HAP-1 (cell line): ENCODE measurements around the gene FBXL3.
"Not testable (repeated sequence)": the region's sequence is repeated elsewhere in the genome, so short reads cannot be mapped to it uniquely, and the experiment has no call there.

Experiments
- DNase-seq, 2 experiments: peaks; one replicate each; pipeline ENCODE4 v3.0.0-alpha.2; 2016 to 2020; ENCODE audit warnings: low spot score in 2 of 2
- H3K27me3 ChIP-seq: fragments of 250-450 bp; sonication (Bioruptor Pico); 2 replicates; pipeline ENCODE4 v1.5.1; 2020; ENCODE audit warnings: low read depth, mild to moderate bottlenecking, moderate library complexity
- H3K36me3 ChIP-seq: fragments of 250-450 bp; sonication (Bioruptor Pico); replicated peaks from 2 replicates; pipeline ENCODE4 v1.5.1; 2020; ENCODE audit warnings: mild to moderate bottlenecking
- H3K4me1 ChIP-seq: fragments of 250-450 bp; sonication (Bioruptor Pico); 2 replicates; pipeline ENCODE4 v1.5.1; 2020; ENCODE audit warnings: mild to moderate bottlenecking
- H3K4me3 ChIP-seq: fragments of 250-450 bp; sonication (Bioruptor Pico); 2 replicates; pipeline ENCODE4 v1.5.1; 2020; ENCODE audit warnings: mild to moderate bottlenecking, moderate library complexity
- H3K9me3 ChIP-seq: fragments of 250-450 bp; sonication (Bioruptor Pico); 2 replicates; pipeline ENCODE4 v1.5.1; 2020; ENCODE audit warnings: mild to moderate bottlenecking, moderate library complexity
- in situ Hi-C: fragments of 300-500 bp; cut with MboI; formaldehyde crosslinking; loops from 3 replicates; pipeline ENCODE4 v1.14.3; 2020; ENCODE audit warnings: low sequenced_read_pairs, inconsistent platforms, mixed read lengths

FBXL3 gene

GRCh38 chr13:77013853-77014542, 13.0 kb downstream of the FBXL3 start:
- Histone ChIP-seq H3K36me3 (peaks cover 92% of the 10 kb centered on the region), H3K9me3 (no peaks in the 10 kb centered on the region), H3K27me3 (no peaks in the 10 kb centered on the region; the same call in 1 of the 2 replicates), H3K4me1 (no peaks in the 10 kb centered on the region), H3K4me3 (no peak overlapping the region)
- in situ Hi-C loops: no loop called here
- DNase-seq: no peak

DNA sequence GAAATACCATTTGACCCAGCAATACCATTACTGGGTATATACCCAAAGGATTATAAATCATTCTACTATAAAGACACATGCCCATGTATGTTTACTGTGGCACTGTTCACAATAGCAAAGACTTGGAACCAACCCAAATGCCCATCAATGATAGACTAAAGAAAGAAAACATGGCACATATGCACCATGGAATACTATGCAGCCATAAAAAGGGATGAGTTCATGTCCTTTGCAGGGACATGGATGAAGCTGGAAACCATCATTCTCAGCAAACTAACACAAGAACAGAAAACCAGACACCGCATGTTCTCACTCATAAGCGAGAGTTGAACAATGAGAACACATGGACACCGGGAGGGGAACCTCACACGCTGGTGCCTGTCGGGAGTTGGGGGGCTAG, 17.2 kb downstream of the FBXL3 start:
- H3K4me1 ChIP-seq, H3K27me3 ChIP-seq, in situ Hi-C loops: not testable (repeated sequence)

GRCh38 chr13:77009011-77009410, 17.9 kb downstream of the FBXL3 start:
- DNase-seq: no peak
- peaks cover 75% of the 10 kb centered on the region for H3K36me3 ChIP-seq
- H3K9me3 ChIP-seq: no peaks in the 10 kb centered on the region
- no peaks in the 10 kb centered on the region for H3K27me3 ChIP-seq
- no peak overlapping the region for H3K4me3 ChIP-seq
- peaks cover 5% of the 10 kb centered on the region for H3K4me1 ChIP-seq
- in situ Hi-C loops: no loop called here

More for the DNA sequence above, 17.2 kb downstream of the FBXL3 start:
- H3K9me3 ChIP-seq, DNase-seq, H3K4me3 ChIP-seq: not testable (repeated sequence)
- H3K36me3 ChIP-seq: peaks cover 76% of the 10 kb centered on the region

DNA sequence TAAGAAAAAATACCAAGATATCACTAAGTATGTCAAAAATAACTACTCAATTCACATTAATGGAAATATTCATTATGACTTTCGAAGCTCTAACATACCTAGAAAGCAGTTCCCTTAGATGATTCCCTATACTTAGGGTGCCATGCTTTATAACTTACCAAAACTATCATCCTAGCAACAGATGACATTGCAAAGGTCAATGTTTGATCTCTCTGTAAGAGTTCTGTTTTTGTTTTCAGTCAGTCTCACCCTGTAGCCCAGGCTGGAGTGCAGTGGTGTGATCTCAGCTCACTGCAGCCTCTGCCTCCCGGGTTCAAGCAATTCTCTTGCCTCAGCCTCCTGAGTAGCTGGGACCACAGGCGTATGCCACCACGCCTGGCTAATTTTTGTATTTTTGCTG, 18.6 kb downstream of the FBXL3 start:
- H3K9me3 ChIP-seq, H3K4me1 ChIP-seq, in situ Hi-C loops, DNase-seq, H3K4me3 ChIP-seq, H3K27me3 ChIP-seq: not testable (repeated sequence)
- H3K36me3 ChIP-seq: peaks cover 69% of the 10 kb centered on the region

GRCh38 chr13:77002590-77003190, 24.3 kb downstream of the FBXL3 start:
- Histone ChIP-seq H3K36me3 (peaks cover 50% of the 10 kb centered on the region), H3K27me3 (no peaks in the 10 kb centered on the region), H3K9me3 (no peaks in the 10 kb centered on the region), H3K4me1 (peaks cover 5% of the 10 kb centered on the region), H3K4me3 (no peak overlapping the region)
- in situ Hi-C loops: no loop called here
- no peak for DNase-seq

DNA sequence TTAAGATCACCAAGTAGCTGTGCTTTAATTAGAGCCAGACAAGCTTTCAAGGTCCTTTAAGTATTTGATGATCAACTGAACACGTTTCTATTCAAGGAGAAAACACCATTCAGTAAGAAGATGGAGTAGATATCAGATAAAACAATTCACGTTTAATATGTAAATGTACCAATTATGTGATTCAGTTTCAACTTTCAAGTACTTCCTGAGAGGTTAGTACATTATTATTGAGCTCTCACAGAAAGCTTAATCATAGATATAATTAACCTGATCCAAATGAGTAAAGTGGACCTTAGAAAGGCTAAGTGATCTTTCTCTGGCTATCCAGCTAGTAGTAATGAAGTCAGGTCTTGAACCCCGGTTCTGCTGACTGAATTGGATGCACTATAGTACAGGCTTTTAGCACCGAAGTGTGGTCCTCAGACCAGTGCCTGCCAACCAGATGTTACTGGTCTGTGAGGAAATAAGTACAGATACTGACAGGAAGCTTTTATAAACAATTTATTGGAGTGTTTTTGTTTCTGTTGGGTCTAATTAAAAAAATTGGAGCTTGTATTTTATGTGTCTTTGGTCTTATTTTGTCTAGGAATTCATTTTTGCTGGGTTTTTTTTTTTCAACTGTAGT, 24.9 kb downstream of the FBXL3 start:
- Histone ChIP-seq H3K4me3 (no peak overlapping the region), H3K4me1 (peaks cover 5% of the 10 kb centered on the region), H3K9me3 (no peaks in the 10 kb centered on the region), H3K36me3 (peaks cover 44% of the 10 kb centered on the region), H3K27me3 (no peaks in the 10 kb centered on the region)
- in situ Hi-C loops: no loop called here
- DNase-seq: no peak

DNA sequence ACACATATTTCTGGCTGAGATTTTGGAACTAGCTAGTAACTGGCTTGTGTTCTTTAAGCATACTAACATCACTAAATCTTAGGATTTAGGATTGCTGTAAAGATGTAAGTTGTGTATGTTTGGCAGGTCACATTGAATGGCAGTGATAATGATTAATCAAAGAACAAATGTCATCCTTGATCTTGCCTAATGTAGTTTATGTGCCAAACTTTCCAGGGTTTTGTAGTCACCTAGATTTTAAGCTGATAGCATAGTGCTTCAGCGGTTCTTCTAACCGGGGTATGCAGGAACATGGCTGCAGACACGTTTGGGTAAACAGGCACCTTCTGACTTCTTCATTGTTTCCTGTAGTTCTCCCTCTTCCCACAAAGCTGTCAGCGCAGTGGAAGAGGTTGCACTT, 25.4 kb downstream of the FBXL3 start:
- H3K27me3 ChIP-seq: no peaks in the 10 kb centered on the region
- no peak overlapping the region for H3K4me3 ChIP-seq
- H3K4me1 ChIP-seq: peaks cover 3% of the 10 kb centered on the region
- DNase-seq: no peak
- in situ Hi-C loops: no loop called here
- no peaks in the 10 kb centered on the region for H3K9me3 ChIP-seq
- peaks cover 43% of the 10 kb centered on the region for H3K36me3 ChIP-seq

- Histone ChIP-seq H3K9me3 (no peaks in the 10 kb centered on the region), H3K27me3 (no peaks in the 10 kb centered on the region), H3K36me3 (peaks cover 44% of the 10 kb centered on the region), H3K4me3 (no peak overlapping the region), H3K4me1 (no peaks in the 10 kb centered on the region)
- in situ Hi-C loops: no loop called here
- no peak for DNase-seq
Observed at GRCh38 chr13:77000475-77000874, 26.5 kb downstream of the FBXL3 start.

DNA sequence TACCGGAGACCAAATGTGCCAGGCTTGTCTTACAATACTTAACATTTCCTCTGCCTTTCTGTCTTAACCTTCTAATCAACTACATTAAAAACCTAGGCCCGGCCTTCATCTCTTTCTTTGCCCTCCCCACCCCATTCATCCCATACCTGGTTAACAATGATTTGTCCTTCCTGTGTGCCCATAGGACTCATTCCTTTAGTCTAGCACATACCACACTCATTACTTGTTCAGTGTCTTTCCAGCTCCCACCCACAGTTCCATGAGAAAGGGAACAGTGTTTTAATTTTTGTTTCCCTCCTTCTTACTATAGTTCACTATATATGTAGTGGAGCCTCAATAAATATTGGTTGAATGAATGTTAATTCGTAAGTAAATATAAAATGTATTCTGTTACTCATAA, 32.7 kb downstream of the FBXL3 start:
- in situ Hi-C loops: no loop called here
- Histone ChIP-seq H3K4me3 (no peak overlapping the region), H3K4me1 (peaks cover 13% of the 10 kb centered on the region), H3K27me3 (no peaks in the 10 kb centered on the region), H3K9me3 (no peaks in the 10 kb centered on the region), H3K36me3 (peaks cover 17% of the 10 kb centered on the region)
- DNase-seq: no peak

GRCh38 chr13:76993473-76993872, 33.5 kb downstream of the FBXL3 start:
- Histone ChIP-seq H3K27me3 (no peaks in the 10 kb centered on the region), H3K4me1 (peaks cover 13% of the 10 kb centered on the region), H3K4me3 (peak overlapping the region; percentile 71), H3K9me3 (no peaks in the 10 kb centered on the region), H3K36me3 (peaks cover 10% of the 10 kb centered on the region)
- DNase-seq: no peak
- in situ Hi-C loops: no loop called here

DNA sequence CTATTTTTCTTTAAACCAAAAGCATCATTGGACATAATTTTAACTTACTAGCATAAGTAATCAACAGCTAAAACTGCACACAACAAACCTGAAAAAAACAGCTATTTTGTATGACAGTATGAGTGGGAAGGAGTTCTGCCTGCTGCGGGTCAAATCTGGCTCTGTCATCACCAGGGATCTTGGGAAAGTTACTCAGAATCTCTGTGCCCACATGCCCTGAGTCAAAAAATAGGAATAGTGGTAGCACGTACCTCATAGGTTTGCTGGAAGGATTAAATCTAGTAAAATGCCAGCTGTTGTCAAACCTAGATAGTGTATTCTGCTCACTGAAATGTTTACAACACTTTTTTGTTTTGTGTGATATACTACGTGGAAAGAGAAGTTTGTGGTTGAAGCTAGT, 33.9 kb downstream of the FBXL3 start:
- Histone ChIP-seq H3K36me3 (peaks cover 10% of the 10 kb centered on the region), H3K4me1 (peaks cover 13% of the 10 kb centered on the region), H3K27me3 (no peaks in the 10 kb centered on the region), H3K9me3 (no peaks in the 10 kb centered on the region), H3K4me3 (peak overlapping the region; percentile 71)
- no peak for DNase-seq
- in situ Hi-C loops: no loop called here

GRCh38 chr13:76992548-76993001, 34.4 kb downstream of the FBXL3 start:
- Histone ChIP-seq H3K4me1 (peaks cover 13% of the 10 kb centered on the region), H3K27me3 (0 out of 2 replicates have a peak, but pooled peaks cover 1% of the 10 kb centered on the region), H3K4me3 (peak overlapping the region; percentile 71), H3K9me3 (no peaks in the 10 kb centered on the region), H3K36me3 (peaks cover 10% of the 10 kb centered on the region)
- peak; percentile 14 to 35 for DNase-seq
- in situ Hi-C loops: no loop called here

- H3K9me3 ChIP-seq: no peaks in the 10 kb centered on the region
- H3K36me3 ChIP-seq: peaks cover 10% of the 10 kb centered on the region
- peak; percentile 85 to 93 for DNase-seq
- H3K27me3 ChIP-seq: 0 out of 2 replicates have a peak, but pooled peaks cover 5% of the 10 kb centered on the region
- H3K4me1 ChIP-seq: peaks cover 13% of the 10 kb centered on the region
- in situ Hi-C loops: no loop called here
- H3K4me3 ChIP-seq: peak within 1 kb of the TSS; percentile 71
Observed at GRCh38 chr13:76991796-76992547, 35.0 kb downstream of the FBXL3 start, which contains the start of gene CLN5. CLN5 (plus strand) TSS chr13:76992081; CDS start chr13:76992099, 18 bp downstream.
